GM21381 (cell line): ENCODE measurements around the gene CSAD.

ENCODE experiments used
- ATAC-seq: cut with Tn5 transposase; IDR thresholded peaks from one replicate; pipeline ENCODE4 v1.9.1; 2021; ENCODE audit warnings: mild to moderate bottlenecking, moderate library complexity; ENCODE audit not compliant: unreplicated experiment

Gene CSAD

GRCh38 chr12:53151039-53151438 lies 29.7 kb downstream of the CSAD start:
- ATAC-seq: no peak

- ATAC-seq: no peak
Measured at GRCh38 chr12:53147653-53148052, 33.1 kb downstream of the CSAD start.

- ATAC-seq: no peak
Measured at GRCh38 chr12:53147181-53147580, 33.5 kb downstream of the CSAD start.

- no peak for ATAC-seq
Measured at GRCh38 chr12:53145383-53146260, 35.1 kb downstream of the CSAD start.

GRCh38 chr12:53143355-53143754 lies 37.4 kb downstream of the CSAD start:
- no peak for ATAC-seq

GRCh38 chr12:53133722-53134121 lies 47.0 kb downstream of the CSAD start:
- no peak for ATAC-seq

- ATAC-seq: no peak
Measured at GRCh38 chr12:53131844-53132243, 48.9 kb downstream of the CSAD start.

- ATAC-seq: no peak
Measured at GRCh38 chr12:53128780-53129569, 51.8 kb downstream of the CSAD start.

GRCh38 chr12:53127169-53127568 lies 53.6 kb downstream of the CSAD start:
- no peak for ATAC-seq

- ATAC-seq: no peak
Measured at GRCh38 chr12:53124352-53124723, 56.4 kb downstream of the CSAD start.

GRCh38 chr12:53123578-53124351 lies 57.0 kb downstream of the CSAD start:
- no peak for ATAC-seq

GRCh38 chr12:53122961-53123468 lies 57.7 kb downstream of the CSAD start:
- no peak for ATAC-seq

GRCh38 chr12:53120685-53121525 lies 59.8 kb downstream of the CSAD start:
- ATAC-seq: no peak

GRCh38 chr12:53118751-53119300 lies 61.9 kb downstream of the CSAD start:
- no peak for ATAC-seq

- no peak for ATAC-seq
Measured at GRCh38 chr12:53115891-53116648, 64.7 kb downstream of the CSAD start.

- no peak for ATAC-seq
Measured at GRCh38 chr12:53115112-53115890, 65.4 kb downstream of the CSAD start.

GRCh38 chr12:53113951-53114350 lies 66.8 kb downstream of the CSAD start:
- ATAC-seq: no peak

- ATAC-seq: no peak
Measured at GRCh38 chr12:53113136-53113705, 67.5 kb downstream of the CSAD start.
